Panc1 (cell line): Measurements from ENCODE around the gene CNKSR3. TPM values are rescaled to one million over a fixed set of nuclear protein-coding genes. Genes with fewer than 3 reads are reported as not detected.
A peak's percentile ranks its signal among the peaks of the same experiment; 100 is the strongest.

ENCODE experiments used
- ATAC-seq: fragments of 200-7000 bp; cut with Tn5 transposase; 2 replicates; pipeline ENCODE4 v1.9.1; 2020; ENCODE audit warnings: mild to moderate bottlenecking, moderate library complexity
- BruUV-seq: library from RNA; stranded (reverse); fragments of 400-500 nt; replicated peaks from 2 replicates; lab custom pipeline; 2021; lab: Mats Ljungman, UMichigan
- CTCF ChIA-PET: fragments of 300-600 bp; sonication (Branson Sonifier 250); formaldehyde crosslinking; loops from one replicate; lab custom pipeline; 2022; ENCODE audit warnings: antibody characterized with exemption; lab: Charles Lee
- POLR2A ChIA-PET: fragments of 300-600 bp; sonication (Branson Sonifier 250); formaldehyde crosslinking; loops from one replicate; lab custom pipeline; 2022; ENCODE audit warnings: antibody characterized with exemption; lab: Charles Lee
- DNase-seq: peaks from one replicate; pipeline ENCODE4 v3.0.0-alpha.2; 2010; ENCODE audit warnings: low read depth, low spot score
- H3K27ac ChIP-seq: 2 replicates; pipeline ENCODE4 v1.5.1; 2011; ENCODE audit warnings: mild to moderate bottlenecking, low read length, inconsistent platforms
- H3K27me3 ChIP-seq: fragments of 200-500 bp; sonication (Bioruptor generic); 2 replicates; pipeline ENCODE4 v1.6.0; 2014; ENCODE audit warnings: low read length, inconsistent platforms; ENCODE audit not compliant: control insufficient read depth, insufficient read depth
- H3K36me3 ChIP-seq: fragments of 200-500 bp; sonication (Bioruptor generic); 2 replicates; pipeline ENCODE4 v1.5.1; 2014; ENCODE audit warnings: inconsistent platforms, mild to moderate bottlenecking, low read length, moderate library complexity; ENCODE audit not compliant: control insufficient read depth, insufficient read depth
- H3K4me1 ChIP-seq: 2 replicates; pipeline ENCODE4 v1.5.1; 2011; ENCODE audit warnings: inconsistent platforms, mild to moderate bottlenecking, low read length, moderate library complexity; ENCODE audit not compliant: control insufficient read depth, insufficient read depth
- H3K4me3 ChIP-seq, 2 experiments: 2 replicates each; pipeline ENCODE4 v1.5.1; 2011 to 2012; ENCODE audit warnings: low read depth in 2 of 2, low read length in 2 of 2, mild to moderate bottlenecking in 2 of 2, inconsistent platforms in 1 of 2, moderate library complexity in 1 of 2
- H3K9me3 ChIP-seq: fragments of 200-500 bp; sonication (Bioruptor generic); 2 replicates; pipeline ENCODE4 v1.5.1; 2014; ENCODE audit warnings: low read depth, mild to moderate bottlenecking, inconsistent platforms, low read length, moderate library complexity; ENCODE audit not compliant: control insufficient read depth, insufficient read depth
- POLR2AphosphoS5 ChIP-seq: IDR thresholded peaks from 2 replicates; pipeline ENCODE4 v1.6.1; 2012; ENCODE audit warnings: mild to moderate bottlenecking, low read depth, low read length, moderate library complexity
- SIN3A ChIP-seq: IDR thresholded peaks from 2 replicates; pipeline ENCODE4 v1.6.1; 2012; ENCODE audit warnings: low read depth, mild to moderate bottlenecking, low read length, moderate library complexity, borderline replicate concordance; ENCODE audit not compliant: insufficient read depth
- TCF7L2 ChIP-seq: IDR thresholded peaks from 2 replicates; pipeline ENCODE4 v1.6.1; 2011; ENCODE audit warnings: mild to moderate bottlenecking, low read depth, low read length, inconsistent platforms
- in situ Hi-C: cut with HindIII; loops from 2 replicates; pipeline ENCODE4 v1.10.0; 2016; ENCODE audit warnings: low sequenced_read_pairs, low pct_unique_long_range_greater_than_20kb
- intact Hi-C: fragments of 100-400 bp; cut with micrococcal nuclease; formaldehyde crosslinking; loops from one replicate; pipeline ENCODE4 v1.10.0; 2022; ENCODE audit not compliant: unreplicated experiment
- total RNA-seq: library from RNA; stranded (reverse); gene quantifications from one replicate; pipeline ENCODE4 v1.2.1, GENCODE V29; 2021; ENCODE audit not compliant: unreplicated experiment
- TF ChIP-seq, protein P1 (sequence below): fragments of 450-650 bp; IDR thresholded peaks from 2 replicates; pipeline ENCODE4 v1.5.1; 2017; ENCODE audit warnings: mild to moderate bottlenecking
- TF ChIP-seq, protein P2 (sequence below), 2 experiments: IDR thresholded peaks; 2 replicates each; pipeline ENCODE4 v1.6.1; 2011 to 2012; ENCODE audit warnings: low read depth in 2 of 2, control low read depth in 1 of 2, low read length in 1 of 2, mild to moderate bottlenecking in 1 of 2, moderate library complexity in 1 of 2; ENCODE audit not compliant: insufficient read depth in 1 of 2

CNKSR3 gene
- total RNA-seq, 1 experiment from 2014 or later: 18.2 TPM

DNA sequence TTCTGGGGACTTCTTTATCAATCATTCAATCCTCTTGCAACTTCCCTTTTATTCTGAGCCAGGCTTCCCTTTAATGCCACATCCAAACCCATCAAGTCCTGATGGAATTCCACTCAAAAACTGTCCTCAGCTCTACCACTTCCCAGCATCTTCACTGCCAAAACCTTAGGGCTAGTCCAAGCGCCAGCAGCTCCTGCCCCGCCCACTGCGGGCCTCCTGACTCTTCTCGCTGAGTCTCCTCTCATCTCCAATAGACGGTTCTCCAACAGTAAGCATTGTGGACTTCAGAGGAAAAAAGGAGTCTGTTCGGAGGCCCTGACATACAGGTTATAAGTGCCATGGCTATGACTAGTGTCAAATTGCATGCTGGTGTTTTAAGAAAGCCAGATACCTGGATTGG lies 38.7 kb upstream of the CNKSR3 start:
- no peaks in the 10 kb centered on the region for H3K27me3 ChIP-seq
- H3K27ac ChIP-seq: no peak overlapping the region
- no peaks in the 10 kb centered on the region for H3K36me3 ChIP-seq
- DNase-seq (no peak), ATAC-seq (no peak)
- intact Hi-C loops: no loop called here
- in situ Hi-C loops: no loop called here
- ChIA-PET POLR2A (no interaction called here), CTCF (no interaction called here)
- H3K9me3 ChIP-seq: no peaks in the 10 kb centered on the region
- TF ChIP-seq, protein P1, sequence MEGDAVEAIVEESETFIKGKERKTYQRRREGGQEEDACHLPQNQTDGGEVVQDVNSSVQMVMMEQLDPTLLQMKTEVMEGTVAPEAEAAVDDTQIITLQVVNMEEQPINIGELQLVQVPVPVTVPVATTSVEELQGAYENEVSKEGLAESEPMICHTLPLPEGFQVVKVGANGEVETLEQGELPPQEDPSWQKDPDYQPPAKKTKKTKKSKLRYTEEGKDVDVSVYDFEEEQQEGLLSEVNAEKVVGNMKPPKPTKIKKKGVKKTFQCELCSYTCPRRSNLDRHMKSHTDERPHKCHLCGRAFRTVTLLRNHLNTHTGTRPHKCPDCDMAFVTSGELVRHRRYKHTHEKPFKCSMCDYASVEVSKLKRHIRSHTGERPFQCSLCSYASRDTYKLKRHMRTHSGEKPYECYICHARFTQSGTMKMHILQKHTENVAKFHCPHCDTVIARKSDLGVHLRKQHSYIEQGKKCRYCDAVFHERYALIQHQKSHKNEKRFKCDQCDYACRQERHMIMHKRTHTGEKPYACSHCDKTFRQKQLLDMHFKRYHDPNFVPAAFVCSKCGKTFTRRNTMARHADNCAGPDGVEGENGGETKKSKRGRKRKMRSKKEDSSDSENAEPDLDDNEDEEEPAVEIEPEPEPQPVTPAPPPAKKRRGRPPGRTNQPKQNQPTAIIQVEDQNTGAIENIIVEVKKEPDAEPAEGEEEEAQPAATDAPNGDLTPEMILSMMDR: no peak
- TF ChIP-seq, protein P2, sequence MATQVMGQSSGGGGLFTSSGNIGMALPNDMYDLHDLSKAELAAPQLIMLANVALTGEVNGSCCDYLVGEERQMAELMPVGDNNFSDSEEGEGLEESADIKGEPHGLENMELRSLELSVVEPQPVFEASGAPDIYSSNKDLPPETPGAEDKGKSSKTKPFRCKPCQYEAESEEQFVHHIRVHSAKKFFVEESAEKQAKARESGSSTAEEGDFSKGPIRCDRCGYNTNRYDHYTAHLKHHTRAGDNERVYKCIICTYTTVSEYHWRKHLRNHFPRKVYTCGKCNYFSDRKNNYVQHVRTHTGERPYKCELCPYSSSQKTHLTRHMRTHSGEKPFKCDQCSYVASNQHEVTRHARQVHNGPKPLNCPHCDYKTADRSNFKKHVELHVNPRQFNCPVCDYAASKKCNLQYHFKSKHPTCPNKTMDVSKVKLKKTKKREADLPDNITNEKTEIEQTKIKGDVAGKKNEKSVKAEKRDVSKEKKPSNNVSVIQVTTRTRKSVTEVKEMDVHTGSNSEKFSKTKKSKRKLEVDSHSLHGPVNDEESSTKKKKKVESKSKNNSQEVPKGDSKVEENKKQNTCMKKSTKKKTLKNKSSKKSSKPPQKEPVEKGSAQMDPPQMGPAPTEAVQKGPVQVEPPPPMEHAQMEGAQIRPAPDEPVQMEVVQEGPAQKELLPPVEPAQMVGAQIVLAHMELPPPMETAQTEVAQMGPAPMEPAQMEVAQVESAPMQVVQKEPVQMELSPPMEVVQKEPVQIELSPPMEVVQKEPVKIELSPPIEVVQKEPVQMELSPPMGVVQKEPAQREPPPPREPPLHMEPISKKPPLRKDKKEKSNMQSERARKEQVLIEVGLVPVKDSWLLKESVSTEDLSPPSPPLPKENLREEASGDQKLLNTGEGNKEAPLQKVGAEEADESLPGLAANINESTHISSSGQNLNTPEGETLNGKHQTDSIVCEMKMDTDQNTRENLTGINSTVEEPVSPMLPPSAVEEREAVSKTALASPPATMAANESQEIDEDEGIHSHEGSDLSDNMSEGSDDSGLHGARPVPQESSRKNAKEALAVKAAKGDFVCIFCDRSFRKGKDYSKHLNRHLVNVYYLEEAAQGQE (IDR thresholded peaks at IDR 0.05; ENCODE audit: insufficient read depth in 1 of 2, low read depth in 2 of 2, low read length in 1 of 2): no peak
- no peak for TF ChIP-seq TCF7L2
- TF ChIP-seq POLR2AphosphoS5: no peak
- no peak for TF ChIP-seq SIN3A
- no peaks in the 10 kb centered on the region for H3K4me1 ChIP-seq
- H3K4me3 ChIP-seq: no peak overlapping the region
- no TSS peak for BruUV-seq

DNA sequence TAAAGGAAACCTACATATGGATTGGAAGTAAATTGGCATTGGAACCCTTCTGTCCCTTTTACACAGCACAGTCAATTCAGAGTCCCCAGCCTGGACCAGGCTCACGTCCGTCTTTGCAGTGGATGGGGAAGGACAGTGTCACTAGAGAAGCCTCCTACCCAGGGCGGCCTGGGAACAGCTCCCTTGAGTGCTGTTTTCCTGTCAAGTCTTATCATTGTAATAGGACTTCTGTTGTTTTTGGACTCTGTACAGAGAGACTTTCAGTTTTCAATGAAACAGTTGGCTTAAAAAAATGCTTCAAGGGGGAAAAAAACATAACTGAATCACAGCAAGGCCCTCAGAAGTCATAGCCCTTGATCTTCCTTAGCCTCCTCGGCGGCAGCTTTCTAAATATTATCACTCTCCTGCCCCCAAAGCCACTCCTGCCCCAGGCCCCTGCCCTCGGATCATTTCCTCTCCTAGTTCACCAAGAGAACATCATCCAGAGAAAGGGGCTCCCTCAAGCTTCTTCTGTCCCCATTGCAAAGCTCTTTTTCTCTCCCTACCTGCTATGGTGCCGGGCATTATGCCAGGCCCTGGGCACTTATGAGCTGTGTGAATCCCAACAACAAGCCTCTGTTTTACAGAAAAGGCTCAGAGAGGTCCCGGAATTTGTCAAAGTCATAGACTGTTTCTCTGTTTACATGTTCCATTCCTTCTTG lies 37.8 kb upstream of the CNKSR3 start:
- intact Hi-C loops (no loop called here), in situ Hi-C loops (no loop called here)
- ChIA-PET CTCF (no interaction called here), POLR2A (interaction anchor here (0.7 kb wide), 1 partner anchor 102 kb away, joined by 6 read pairs; no protein-coding TSS in a partner anchor)
- Histone ChIP-seq H3K27ac (no peak overlapping the region), H3K9me3 (no peaks in the 10 kb centered on the region), H3K27me3 (no peaks in the 10 kb centered on the region), H3K36me3 (no peaks in the 10 kb centered on the region), H3K4me3 (no peak overlapping the region), H3K4me1 (no peaks in the 10 kb centered on the region)
- peak; percentile 34; the same call in 1 of the 2 replicates for ATAC-seq
- no peak for DNase-seq
- BruUV-seq: no TSS peak
- TF ChIP-seq, protein P1: no peak
- no peak for TF ChIP-seq POLR2AphosphoS5
- TF ChIP-seq TCF7L2: no peak
- TF ChIP-seq SIN3A: no peak
- TF ChIP-seq, protein P2 (IDR thresholded peaks at IDR 0.05; ENCODE audit: insufficient read depth in 1 of 2, low read depth in 2 of 2, low read length in 1 of 2): no peak
